ENCODE data around the gene IL23R.

DNA sequence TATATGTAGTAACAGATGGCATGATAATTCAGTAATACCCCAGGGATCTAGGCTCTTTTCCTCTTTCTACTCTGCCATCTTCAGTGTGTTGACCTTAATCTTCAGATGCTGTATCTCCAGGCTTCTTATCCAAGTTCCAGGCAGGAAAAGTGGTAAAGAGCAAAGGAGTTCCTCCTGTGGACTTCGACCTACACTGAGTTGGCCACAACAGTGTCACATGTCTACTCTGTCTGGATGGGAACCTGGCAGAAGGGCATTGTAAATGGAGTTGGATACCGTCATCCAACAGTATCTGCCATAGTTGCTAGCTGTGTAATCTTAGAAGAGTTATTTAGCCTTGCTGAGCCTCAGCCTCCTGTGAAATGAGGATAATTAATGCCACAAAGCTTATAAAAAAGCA, 21.9 kb downstream of the IL23R start:
- TF ChIP-seq, protein P1, sequence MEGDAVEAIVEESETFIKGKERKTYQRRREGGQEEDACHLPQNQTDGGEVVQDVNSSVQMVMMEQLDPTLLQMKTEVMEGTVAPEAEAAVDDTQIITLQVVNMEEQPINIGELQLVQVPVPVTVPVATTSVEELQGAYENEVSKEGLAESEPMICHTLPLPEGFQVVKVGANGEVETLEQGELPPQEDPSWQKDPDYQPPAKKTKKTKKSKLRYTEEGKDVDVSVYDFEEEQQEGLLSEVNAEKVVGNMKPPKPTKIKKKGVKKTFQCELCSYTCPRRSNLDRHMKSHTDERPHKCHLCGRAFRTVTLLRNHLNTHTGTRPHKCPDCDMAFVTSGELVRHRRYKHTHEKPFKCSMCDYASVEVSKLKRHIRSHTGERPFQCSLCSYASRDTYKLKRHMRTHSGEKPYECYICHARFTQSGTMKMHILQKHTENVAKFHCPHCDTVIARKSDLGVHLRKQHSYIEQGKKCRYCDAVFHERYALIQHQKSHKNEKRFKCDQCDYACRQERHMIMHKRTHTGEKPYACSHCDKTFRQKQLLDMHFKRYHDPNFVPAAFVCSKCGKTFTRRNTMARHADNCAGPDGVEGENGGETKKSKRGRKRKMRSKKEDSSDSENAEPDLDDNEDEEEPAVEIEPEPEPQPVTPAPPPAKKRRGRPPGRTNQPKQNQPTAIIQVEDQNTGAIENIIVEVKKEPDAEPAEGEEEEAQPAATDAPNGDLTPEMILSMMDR (IDR thresholded peaks at IDR 0.05): no peak
- TF ChIP-seq POLR2A (IDR thresholded peaks at IDR 0.05): no peak
